SIG-M5 (cell line): ENCODE results near the gene SLC44A3.

Source experiments
- DNase-seq: peaks from one replicate; lab custom pipeline; 2025; lab: John Stamatoyannopoulos, UW

The SLC44A3 gene

DNA sequence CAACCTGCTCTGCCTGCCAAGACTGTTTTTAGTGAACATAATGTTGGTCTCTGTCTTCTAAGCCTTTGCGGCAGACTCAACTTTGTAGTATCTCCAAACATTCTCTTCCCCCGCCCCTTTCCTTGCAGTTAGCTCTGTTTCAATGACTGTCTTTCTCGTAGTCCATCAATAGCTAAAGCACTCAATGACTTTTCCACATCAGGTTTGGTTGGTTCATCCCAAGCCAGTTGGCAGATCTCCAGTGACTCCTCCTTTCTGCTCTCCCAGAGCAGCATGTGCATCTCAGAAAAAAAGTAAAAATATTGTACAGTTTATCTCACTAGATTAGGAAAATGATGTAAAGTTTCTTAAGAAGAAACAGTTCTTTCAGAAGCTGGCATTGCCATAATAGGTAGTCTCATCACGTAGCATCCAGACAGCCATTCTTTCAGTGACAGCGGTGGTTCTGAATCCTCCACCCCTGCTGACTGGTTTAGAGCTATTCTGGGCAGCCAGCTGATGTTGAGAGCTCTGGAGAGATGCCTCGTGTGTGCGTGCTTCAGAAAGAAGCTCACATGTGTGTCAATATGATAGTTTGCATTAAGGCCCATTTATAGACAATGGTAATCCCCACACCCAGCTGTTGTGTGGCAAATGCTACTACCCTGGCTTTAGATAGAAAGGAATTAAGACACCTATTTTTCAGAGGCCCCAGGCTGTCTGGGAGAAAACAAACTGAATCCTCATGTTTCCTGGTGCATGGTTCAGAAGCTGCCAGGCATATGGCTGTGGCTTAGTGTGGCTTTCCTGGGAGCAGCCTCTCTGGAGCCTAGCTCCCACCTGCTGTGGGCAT is 53.6 kb downstream of the SLC44A3 start:
- DNase-seq, result no peak

GRCh38 chr1:94874423-94874822 is 54.3 kb downstream of the SLC44A3 start:
- DNase-seq, result no peak

GRCh38 chr1:94875794-94876193 is 55.6 kb downstream of the SLC44A3 start:
- DNase-seq, result no peak

DNA sequence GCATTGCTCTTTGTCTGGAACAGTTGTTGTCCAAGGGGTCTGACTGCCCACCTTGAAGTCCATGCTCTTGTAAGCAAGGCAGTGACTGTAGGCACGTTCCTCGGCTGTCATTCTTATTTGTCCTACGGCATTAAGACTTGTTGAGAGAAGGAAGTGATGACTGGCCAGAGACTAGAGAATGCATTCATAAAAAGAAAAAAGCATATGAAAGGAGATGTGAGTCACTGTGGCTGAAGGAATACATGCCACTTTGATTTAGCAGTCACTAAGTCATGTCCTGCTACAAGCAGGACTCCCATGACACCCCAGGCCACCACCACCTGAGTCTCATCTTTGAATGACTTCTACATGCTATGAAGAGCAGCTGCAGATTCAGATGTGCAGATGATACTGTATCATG is 56.2 kb downstream of the SLC44A3 start:
- no peak for DNase-seq

GRCh38 chr1:94878329-94878728 is 58.2 kb downstream of the SLC44A3 start:
- DNase-seq, result no peak

DNA sequence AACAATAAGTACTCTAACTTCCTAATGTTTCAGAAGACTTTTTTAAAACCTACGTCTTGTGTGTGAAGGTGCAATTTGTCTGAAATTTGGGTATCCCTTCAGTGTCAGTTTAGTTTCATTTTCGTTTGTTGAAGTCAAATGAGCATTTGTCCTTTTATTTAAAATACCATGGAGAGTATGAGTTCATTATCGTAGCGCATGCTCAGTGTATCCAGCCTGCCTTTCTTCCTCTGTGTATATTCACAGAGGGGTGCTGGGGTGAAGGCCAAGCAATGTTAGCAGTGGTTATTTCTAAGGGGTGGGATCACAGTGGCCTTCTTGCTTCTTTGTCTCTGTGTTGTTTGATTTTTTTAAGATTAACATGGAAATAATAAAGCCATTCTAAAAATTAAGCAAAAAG is 63.5 kb downstream of the SLC44A3 start:
- DNase-seq, result no peak

DNA sequence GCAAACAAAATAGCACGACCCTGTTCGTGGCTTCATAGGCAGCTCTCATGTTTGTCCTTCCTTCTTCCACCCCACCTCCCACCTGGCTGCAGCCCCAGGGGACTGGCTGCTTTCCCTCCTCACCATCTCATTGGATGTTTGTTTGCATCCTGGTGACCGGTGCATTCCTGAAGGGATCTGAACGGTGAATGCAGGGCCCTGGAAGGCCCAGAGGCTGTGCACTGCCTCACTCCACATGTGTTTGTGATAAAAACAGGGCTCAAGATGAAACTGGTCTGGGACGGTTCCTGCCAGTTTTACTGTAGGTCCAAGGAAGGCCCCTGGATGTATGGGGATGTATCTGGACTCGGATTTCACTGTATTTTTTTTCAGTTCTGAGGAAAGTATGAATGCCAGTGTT is 63.9 kb downstream of the SLC44A3 start:
- DNase-seq, result no peak

DNA sequence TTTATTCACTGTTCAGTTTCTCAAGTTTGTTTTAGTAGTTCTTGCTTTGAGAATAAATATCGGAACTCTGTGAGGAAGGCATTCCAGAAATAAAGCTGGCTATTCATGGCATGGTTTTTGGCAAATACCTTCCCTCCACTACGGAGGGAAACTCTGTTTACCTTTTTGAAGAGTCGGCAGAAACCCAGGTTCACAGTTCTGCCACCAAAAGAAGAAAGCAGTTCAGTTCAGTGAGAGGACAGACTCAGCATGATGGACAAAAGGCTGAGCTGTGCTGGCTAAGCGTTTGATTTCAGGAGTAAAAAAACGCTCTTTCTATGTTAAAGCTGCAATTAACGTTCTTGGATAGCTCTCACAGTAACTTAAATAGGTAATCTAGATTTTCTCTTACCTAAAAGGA is 64.3 kb downstream of the SLC44A3 start:
- DNase-seq, result no peak

DNA sequence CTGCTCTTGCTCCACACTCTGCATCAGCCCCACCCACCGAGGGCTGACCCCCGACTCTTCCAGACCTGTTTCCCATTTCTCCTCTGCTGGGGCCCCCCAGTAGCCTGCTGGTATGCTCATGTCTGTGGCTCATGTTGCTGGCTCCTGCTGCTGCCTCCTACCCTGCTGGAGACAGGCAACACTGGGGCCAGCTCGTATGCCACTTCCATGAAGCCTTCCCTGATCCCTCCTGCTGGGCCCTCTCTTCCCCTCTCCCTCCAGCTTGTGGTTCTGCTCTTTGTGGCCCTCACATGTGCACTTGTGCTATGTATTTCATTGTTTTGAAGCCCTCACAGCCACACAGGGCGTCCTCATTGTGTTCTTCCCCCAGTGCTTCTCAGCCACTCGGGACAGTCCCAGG is 66.2 kb downstream of the SLC44A3 start:
- no peak for DNase-seq

DNA sequence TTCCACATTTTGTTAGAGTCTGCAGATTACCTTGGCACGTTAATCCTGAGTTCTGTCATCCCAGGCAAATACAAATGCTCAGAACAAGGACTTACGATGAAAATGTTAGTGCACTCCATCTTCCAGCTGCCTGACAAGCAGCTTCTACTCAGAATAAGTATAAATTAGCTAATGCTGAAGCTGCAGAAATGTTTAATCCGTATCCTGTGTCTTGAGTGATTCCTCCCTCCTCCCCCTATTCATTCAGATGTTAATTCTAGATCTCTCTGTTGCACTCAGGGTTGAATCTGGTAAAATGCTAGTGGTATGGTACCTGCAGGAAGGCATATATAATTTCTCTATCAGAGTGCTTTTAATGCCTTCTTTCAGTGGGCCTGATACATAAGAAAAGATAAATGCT is 66.9 kb downstream of the SLC44A3 start:
- no peak for DNase-seq

- DNase-seq, result no peak
Observed at GRCh38 chr1:94887603-94888171, 67.5 kb downstream of the SLC44A3 start.

GRCh38 chr1:94888201-94888600 is 68.0 kb downstream of the SLC44A3 start:
- no peak for DNase-seq

DNA sequence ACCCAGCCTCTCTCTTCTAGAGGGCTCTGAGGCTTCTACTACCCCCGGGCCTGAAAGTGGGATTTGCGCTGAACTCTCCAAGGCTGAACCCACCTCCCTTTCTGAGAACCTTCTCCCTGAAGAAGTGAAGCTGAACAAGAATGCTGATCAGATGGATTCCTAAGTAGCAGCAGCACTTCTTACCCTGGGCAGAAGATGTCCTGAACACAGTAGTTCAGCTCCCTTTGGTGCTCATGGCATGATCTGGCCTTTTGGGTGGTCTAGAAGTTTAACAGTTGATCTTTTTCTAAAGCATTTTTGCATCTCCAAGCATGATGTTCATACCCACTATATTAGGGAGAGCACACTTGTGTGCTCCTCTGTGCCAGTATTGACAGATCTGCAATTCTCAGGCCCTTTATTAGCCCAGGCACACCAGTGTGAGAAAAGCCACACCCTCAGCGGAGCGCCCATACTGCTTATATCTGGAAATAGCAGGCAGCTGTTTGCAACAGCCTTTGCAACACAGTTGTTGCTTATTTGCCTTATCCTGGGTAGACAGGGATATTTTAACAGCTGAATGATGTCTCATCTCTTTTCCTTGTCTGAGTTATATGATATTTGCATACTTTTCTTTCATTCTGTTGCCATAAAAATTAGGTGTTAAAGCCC is 72.6 kb downstream of the SLC44A3 start:
- no peak for DNase-seq

DNA sequence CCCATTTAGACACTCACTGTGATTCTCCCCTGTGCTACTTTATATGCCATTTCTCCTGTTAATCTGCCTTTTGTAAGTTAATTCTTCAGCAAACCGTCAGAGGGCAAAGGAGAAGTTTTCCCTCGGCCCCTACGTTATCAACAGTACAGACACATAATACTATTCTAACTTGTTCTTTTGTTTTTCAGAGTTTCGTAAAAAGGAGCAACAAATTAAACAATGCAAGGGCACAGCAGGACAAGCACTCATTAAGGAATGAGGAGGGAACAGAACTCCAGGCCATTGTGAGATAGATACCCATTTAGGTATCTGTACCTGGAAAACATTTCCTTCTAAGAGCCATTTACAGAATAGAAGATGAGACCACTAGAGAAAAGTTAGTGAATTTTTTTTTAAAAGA is 74.5 kb downstream of the SLC44A3 start:
- no peak for DNase-seq

DNA sequence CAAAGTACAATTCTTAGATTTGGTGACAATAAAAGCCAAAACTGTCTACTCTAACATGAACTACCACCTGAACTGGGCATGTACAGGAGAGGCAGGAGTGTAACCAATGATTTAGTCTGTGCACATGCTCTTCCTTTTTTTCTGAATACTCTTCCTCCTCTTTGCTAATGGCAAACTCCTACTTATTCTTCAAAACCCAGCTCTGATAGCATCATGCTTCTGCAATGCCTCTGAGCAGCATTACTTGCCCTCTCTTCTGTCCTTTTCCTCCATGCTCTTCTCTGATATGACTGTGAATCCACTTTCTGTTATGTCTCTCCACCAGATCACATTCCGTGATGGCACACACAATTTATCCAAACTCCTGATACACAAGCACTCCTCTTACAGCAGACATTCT is 75.4 kb downstream of the SLC44A3 start:
- DNase-seq, result no peak

DNA sequence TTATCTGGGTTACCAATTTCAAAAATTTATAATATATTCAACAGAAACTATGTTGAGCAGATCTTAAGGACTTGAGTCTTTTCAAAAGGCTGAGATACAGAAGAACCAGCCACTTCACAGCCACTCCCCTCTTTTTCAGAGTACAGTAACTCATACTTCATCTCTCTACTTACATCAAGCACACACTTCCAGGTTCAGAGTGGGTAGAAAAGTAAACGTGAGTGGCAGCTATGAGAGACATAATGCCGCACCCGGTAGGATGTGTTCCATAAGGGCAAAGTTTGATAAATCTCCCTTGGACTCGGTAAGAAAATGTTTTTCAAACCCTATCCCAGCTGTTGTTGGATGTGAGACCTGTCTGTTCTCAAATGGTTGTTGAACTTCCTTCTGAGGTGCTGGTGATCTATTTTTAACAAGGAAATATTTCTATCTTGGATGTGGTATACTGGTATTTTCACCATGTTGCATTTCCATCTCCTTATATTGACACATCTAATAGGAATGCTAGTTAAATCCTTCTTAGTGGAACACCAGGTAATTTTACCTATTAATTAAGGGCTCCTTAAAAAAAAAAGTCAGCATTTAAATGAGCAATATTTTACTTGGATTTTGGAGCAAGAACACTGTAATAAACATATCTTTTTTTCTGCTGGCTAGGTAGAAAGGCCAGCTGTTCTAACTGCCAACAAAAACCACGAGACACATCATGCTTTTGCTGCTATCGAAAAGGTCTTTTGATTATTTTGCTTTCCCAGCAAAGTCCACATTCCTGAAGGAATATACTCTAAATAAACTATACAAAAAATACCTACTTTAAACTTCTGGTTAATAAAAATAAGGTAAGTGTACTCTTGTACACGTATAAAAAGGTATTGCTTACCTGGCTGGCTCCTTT is 78.6 kb downstream of the SLC44A3 start:
- DNase-seq, result no peak

- DNase-seq, result no peak
Observed at GRCh38 chr1:94899756-94900155, 79.6 kb downstream of the SLC44A3 start.

- no peak for DNase-seq
Observed at GRCh38 chr1:94901841-94902240, 81.7 kb downstream of the SLC44A3 start.

DNA sequence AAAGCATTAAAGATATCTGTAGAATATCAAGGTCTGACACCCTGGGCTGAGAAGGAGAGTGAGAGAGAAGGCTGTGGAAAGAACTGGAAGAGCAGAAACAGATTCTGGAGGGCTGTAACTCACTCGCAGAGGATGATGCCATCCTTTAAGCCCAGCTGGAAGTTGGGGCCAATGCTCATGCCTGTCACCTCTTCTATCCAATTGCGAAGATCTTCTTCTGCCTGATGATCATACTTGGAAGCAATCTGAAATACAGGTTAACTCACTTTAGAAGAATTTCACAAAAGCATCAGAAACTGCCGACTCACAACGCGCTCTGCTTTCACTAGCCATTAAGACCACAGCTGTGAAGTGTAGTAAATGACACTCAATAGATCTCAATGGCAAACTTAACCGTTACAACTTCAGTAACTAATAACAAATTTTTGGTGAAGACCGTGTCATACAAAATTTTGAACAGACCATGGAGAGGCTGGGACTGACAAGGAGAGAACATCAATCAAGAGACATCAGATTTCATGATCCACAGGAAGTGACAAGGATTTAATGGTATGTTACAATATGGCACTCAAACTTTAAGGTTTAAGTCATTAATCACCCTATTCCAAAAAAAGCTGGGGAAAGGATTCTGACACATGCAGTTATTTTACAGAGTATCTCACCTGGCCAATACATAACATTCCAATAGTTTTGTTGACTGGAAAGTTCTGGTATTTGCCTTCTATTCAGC is 83.3 kb downstream of the SLC44A3 start:
- no peak for DNase-seq

GRCh38 chr1:94905207-94905606 is 85.0 kb downstream of the SLC44A3 start:
- DNase-seq, result no peak

- no peak for DNase-seq
Observed at GRCh38 chr1:94906382-94906781, 86.2 kb downstream of the SLC44A3 start.

- no peak for DNase-seq
Observed at GRCh38 chr1:94907136-94907535, 87.0 kb downstream of the SLC44A3 start.
